ENCODE data around the gene DIS3L. TPM values are rescaled to one million over a fixed set of nuclear protein-coding genes. Genes with fewer than 3 reads are reported as not detected.

Gene DIS3L
- total and polyA plus RNA-seq, 2 of the 13 experiments (the other 11 are each of a cell fraction or from before 2014, with no cell fraction given), result 21.0 to 50.5 TPM

- intact Hi-C loops (cut with micrococcal nuclease; ENCODE audit: unreplicated experiment), result no loop called here
- no peaks in the 10 kb centered on the region for H3K79me2 ChIP-seq (ENCODE audit: insufficient read depth, low read length)
- H3K9me3 ChIP-seq (ENCODE audit: low read length), result no peaks in the 10 kb centered on the region
- no peak overlapping the region for H2AFZ ChIP-seq (ENCODE audit: low read length)
- FAIRE-seq (no peak), ATAC-seq (no peak), DNase-seq (ENCODE audit: low spot score) (no peak)
- TF ChIP-seq SNAPC4 (CRISPR knock-in tag; IDR thresholded peaks at IDR 0.05) (no peak), ZNF3 (CRISPR knock-in tag; IDR thresholded peaks at IDR 0.05) (no peak)
- POLR2A ChIA-PET, result no interaction called here
- H4K20me1 ChIP-seq (ENCODE audit: insufficient read depth, low read length), result no peaks in the 10 kb centered on the region
- in situ Hi-C loops (cut with HindIII; ENCODE audit: extremely low pct_ligation_motif_present, low pct_unique_long_range_greater_than_20kb), result no loop called here
- CTCF ChIA-PET (ENCODE audit: low intra/inter-chr PET ratio, low total read pairs), result no interaction called here
- no peak overlapping the region for H3K4me2 ChIP-seq (ENCODE audit: low read depth, low read length)
- WGBS (ENCODE audit: low lambda C conversion rate), result 34% methylated on average over 4 of the region's 6 CpGs
- peaks cover 0 to 15% of the 10 kb centered on the region in 2 experiments; a peak in 3 of 5 replicates for H3K27me3 ChIP-seq (ENCODE audit: control insufficient read depth in 1 of 2, insufficient read depth in 2 of 2, low read length in 2 of 2)
- no peaks in the 10 kb centered on the region for H3K4me1 ChIP-seq (ENCODE audit: insufficient read depth, low read length)
- no peak overlapping the region for H3K4me3 ChIP-seq (replicated peaks in 1 of 3; ENCODE audit: insufficient read depth in 1 of 3, low read depth in 2 of 3, low read length in 3 of 3)
- H3K27ac ChIP-seq (ENCODE audit: extremely low read length, insufficient read depth, low read length), result no peak overlapping the region
- H3K36me3 ChIP-seq (replicated peaks in 1 of 2; ENCODE audit: control insufficient read depth in 1 of 2, insufficient read depth in 2 of 2, low read length in 2 of 2), result no peaks in the 10 kb centered on the region
- no peak overlapping the region for H3K9ac ChIP-seq (ENCODE audit: insufficient read depth, low read depth, low read length)
- BruUV-seq (replicated peaks), result no TSS peak
Observed at GRCh38 chr15:66278671-66279070, 14.7 kb upstream of the DIS3L start.

GRCh38 chr15:66284271-66284670 lies 9.1 kb upstream of the DIS3L start:
- ChIA-PET CTCF (ENCODE audit: low intra/inter-chr PET ratio, low total read pairs) (no interaction called here), POLR2A (no interaction called here)
- Histone ChIP-seq H2AFZ (ENCODE audit: low read length) (no peak overlapping the region), H3K27me3 (ENCODE audit: control insufficient read depth in 1 of 2, insufficient read depth in 2 of 2, low read length in 2 of 2) (peaks cover 0 to 8% of the 10 kb centered on the region in 2 experiments; a peak in 1 of 5 replicates), H3K9ac (ENCODE audit: insufficient read depth, low read depth, low read length) (no peak overlapping the region), H3K9me3 (ENCODE audit: low read length) (no peaks in the 10 kb centered on the region), H3K4me2 (ENCODE audit: low read depth, low read length) (no peak overlapping the region), H3K79me2 (ENCODE audit: insufficient read depth, low read length) (no peaks in the 10 kb centered on the region), H3K36me3 (replicated peaks in 1 of 2; ENCODE audit: control insufficient read depth in 1 of 2, insufficient read depth in 2 of 2, low read length in 2 of 2) (no peaks in the 10 kb centered on the region), H3K4me1 (ENCODE audit: insufficient read depth, low read length) (peaks cover 14% of the 10 kb centered on the region), H4K20me1 (ENCODE audit: insufficient read depth, low read length) (no peaks in the 10 kb centered on the region), H3K27ac (ENCODE audit: extremely low read length, insufficient read depth, low read length) (no peak overlapping the region), H3K4me3 (replicated peaks in 1 of 3; ENCODE audit: insufficient read depth in 1 of 3, low read depth in 2 of 3, low read length in 3 of 3) (no peak overlapping the region)
- intact Hi-C loops (cut with micrococcal nuclease; ENCODE audit: unreplicated experiment) (no loop called here), in situ Hi-C loops (cut with HindIII; ENCODE audit: extremely low pct_ligation_motif_present, low pct_unique_long_range_greater_than_20kb) (no loop called here)
- BruUV-seq (replicated peaks), result no TSS peak
- FAIRE-seq (no peak), DNase-seq (ENCODE audit: low spot score) (no peak), ATAC-seq (no peak)
- 65% methylated on average over 3 of the region's 3 CpGs for WGBS (ENCODE audit: low lambda C conversion rate)
- TF ChIP-seq ZSCAN30 (CRISPR knock-in tag; IDR thresholded peaks at IDR 0.05) (no peak), SRF (IDR thresholded peaks at IDR 0.05; ENCODE audit: low read depth, low read length) (no peak), TRIM24 (CRISPR knock-in tag; IDR thresholded peaks at IDR 0.05) (no peak), KAT2B (IDR thresholded peaks at IDR 0.05; ENCODE audit: borderline replicate concordance, low read depth, low read length) (no peak), NFE2L2 (IDR thresholded peaks at IDR 0.05; ENCODE audit: low read length) (no peak), THAP11 (CRISPR knock-in tag; IDR thresholded peaks at IDR 0.05) (no peak), ZSCAN21 (CRISPR knock-in tag; IDR thresholded peaks at IDR 0.05; ENCODE audit: borderline replicate concordance) (no peak), LRRFIP1 (CRISPR knock-in tag; conservative IDR thresholded peaks at IDR 0.05) (no peak), REL (CRISPR knock-in tag; conservative IDR thresholded peaks at IDR 0.05) (no peak), ZNF776 (CRISPR knock-in tag; IDR thresholded peaks at IDR 0.05) (no peak), PHF21A (CRISPR knock-in tag; IDR thresholded peaks at IDR 0.05) (no peak)

All from HepG2 (cell line).